ENCODE measurements around the gene FANK1. TPM values are rescaled to one million over a fixed set of nuclear protein-coding genes. Genes with fewer than 3 reads are reported as not detected.
"Not testable (repeated sequence)": the region's sequence is repeated elsewhere in the genome, so short reads cannot be mapped to it uniquely, and the experiment has no call there.

FANK1 gene
- polyA plus RNA-seq, 3 donors, result 0.20 TPM; not detected in 2

DNA sequence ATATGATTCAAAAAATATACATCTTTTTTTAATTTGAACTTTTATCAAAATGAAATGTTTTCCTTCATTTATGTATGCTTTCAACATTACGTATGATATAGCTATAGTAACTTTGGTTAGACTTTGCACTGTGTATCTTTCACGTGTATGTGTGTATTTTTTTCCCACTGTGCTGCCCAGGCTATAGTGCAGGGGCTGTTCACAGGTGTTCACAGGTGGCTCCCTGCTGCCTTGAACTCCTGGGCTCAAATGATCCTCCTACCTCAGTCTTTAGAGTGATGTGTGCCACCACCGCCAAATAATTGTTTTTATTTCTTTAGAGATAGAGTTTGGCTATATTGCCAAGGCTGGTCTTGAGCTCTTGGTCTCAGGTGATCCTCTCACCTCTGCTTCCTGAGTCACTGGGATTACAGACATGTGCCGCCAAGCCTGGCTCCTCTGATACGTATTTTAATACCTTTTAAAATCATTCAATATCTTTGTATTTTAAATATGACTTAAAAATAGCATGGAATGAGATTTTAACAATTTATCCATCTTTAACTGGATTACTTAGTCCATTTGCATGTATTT is 29.0 kb downstream of the FANK1 start:
- Histone ChIP-seq H3K4me1 (ENCODE audit: control insufficient read depth in 1 of 2, insufficient read depth in 2 of 2, low read length in 2 of 2) (no peaks in the 10 kb centered on the region), H4K20me1 (ENCODE audit: insufficient read depth, low read length) (no peaks in the 10 kb centered on the region), H3K36me3 (replicated peaks in 1 of 2; ENCODE audit: control insufficient read depth in 1 of 2, insufficient read depth in 2 of 2, low read length in 2 of 2) (no peaks in the 10 kb centered on the region), H3K27ac (ENCODE audit: low read depth in 1 of 2, low read length in 2 of 2) (no peak overlapping the region), H3K27me3 (ENCODE audit: control insufficient read depth in 2 of 2, insufficient read depth in 2 of 2, low read length in 2 of 2) (no peaks in the 10 kb centered on the region), H3K4me3 (replicated peaks in 1 of 3; ENCODE audit: low read depth in 2 of 3, low read length in 3 of 3) (no peak overlapping the region), H3K4me2 (replicated peaks; ENCODE audit: extremely low read depth, low read length, poor library complexity, severe bottlenecking) (no peak overlapping the region), H3K9me3 (replicated peaks in 1 of 2; ENCODE audit: control insufficient read depth in 1 of 2, insufficient read depth in 1 of 2, low read length in 2 of 2) (no peaks in the 10 kb centered on the region), H2AFZ (ENCODE audit: insufficient read depth, low read depth, low read length, poor library complexity, severe bottlenecking) (no peak overlapping the region), H3K79me2 (ENCODE audit: insufficient read depth, low read length) (no peaks in the 10 kb centered on the region), H3K9ac (ENCODE audit: insufficient read depth, low read length, poor library complexity, severe bottlenecking) (no peak overlapping the region)
- no peak overlapping the region for H3K27ac Mint-ChIP-seq
- H3K4me3 Mint-ChIP-seq, result no peak overlapping the region
- H3K9me3 Mint-ChIP-seq, result no peaks in the 10 kb centered on the region
- no CpG with 5 or more reads among the region's 5 CpGs for WGBS (ENCODE audit: insufficient coverage)
- TF ChIP-seq, protein P1, sequence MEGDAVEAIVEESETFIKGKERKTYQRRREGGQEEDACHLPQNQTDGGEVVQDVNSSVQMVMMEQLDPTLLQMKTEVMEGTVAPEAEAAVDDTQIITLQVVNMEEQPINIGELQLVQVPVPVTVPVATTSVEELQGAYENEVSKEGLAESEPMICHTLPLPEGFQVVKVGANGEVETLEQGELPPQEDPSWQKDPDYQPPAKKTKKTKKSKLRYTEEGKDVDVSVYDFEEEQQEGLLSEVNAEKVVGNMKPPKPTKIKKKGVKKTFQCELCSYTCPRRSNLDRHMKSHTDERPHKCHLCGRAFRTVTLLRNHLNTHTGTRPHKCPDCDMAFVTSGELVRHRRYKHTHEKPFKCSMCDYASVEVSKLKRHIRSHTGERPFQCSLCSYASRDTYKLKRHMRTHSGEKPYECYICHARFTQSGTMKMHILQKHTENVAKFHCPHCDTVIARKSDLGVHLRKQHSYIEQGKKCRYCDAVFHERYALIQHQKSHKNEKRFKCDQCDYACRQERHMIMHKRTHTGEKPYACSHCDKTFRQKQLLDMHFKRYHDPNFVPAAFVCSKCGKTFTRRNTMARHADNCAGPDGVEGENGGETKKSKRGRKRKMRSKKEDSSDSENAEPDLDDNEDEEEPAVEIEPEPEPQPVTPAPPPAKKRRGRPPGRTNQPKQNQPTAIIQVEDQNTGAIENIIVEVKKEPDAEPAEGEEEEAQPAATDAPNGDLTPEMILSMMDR (IDR thresholded peaks at IDR 0.05), result no peak
- H3K27me3 Mint-ChIP-seq (ENCODE audit: low read depth in 3 of 3), result peaks cover 0 to 5% (median 2%) of the 10 kb centered on the region in 3 donors
- intact Hi-C loops (cut with micrococcal nuclease), result no loop called here
- DNase-seq, result no peak
- H3K4me1 Mint-ChIP-seq, result no peaks in the 10 kb centered on the region
- no peaks in the 10 kb centered on the region for H3K36me3 Mint-ChIP-seq

DNA sequence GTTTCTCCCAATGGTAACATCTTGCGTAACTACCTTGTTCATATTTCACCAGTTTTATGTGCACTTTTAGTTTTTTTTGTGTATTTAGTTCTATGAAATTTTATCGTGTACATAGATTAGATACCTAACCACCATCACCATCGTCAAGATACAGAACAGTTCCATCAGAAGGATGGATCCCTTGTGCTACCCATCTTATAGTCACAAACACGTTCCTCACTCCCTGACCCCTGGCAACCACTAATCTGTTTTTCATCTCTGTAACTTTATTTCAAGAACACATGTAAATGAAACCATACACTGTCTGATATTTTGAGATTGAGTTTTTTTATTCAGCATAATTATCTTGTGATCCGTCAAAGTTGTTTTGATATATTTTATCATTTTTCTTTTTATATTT is 29.9 kb downstream of the FANK1 start:
- WGBS (ENCODE audit: insufficient coverage), result 57% methylated on average over 3 of the region's 5 CpGs
- Histone ChIP-seq H3K27ac (ENCODE audit: low read depth in 1 of 2, low read length in 2 of 2) (no peak overlapping the region), H3K9me3 (replicated peaks in 1 of 2; ENCODE audit: control insufficient read depth in 1 of 2, insufficient read depth in 1 of 2, low read length in 2 of 2) (no peaks in the 10 kb centered on the region), H2AFZ (ENCODE audit: insufficient read depth, low read depth, low read length, poor library complexity, severe bottlenecking) (no peak overlapping the region), H3K36me3 (replicated peaks in 1 of 2; ENCODE audit: control insufficient read depth in 1 of 2, insufficient read depth in 2 of 2, low read length in 2 of 2) (no peaks in the 10 kb centered on the region), H3K4me2 (replicated peaks; ENCODE audit: extremely low read depth, low read length, poor library complexity, severe bottlenecking) (no peak overlapping the region), H3K9ac (ENCODE audit: insufficient read depth, low read length, poor library complexity, severe bottlenecking) (no peak overlapping the region), H3K27me3 (ENCODE audit: control insufficient read depth in 2 of 2, insufficient read depth in 2 of 2, low read length in 2 of 2) (no peaks in the 10 kb centered on the region), H3K4me1 (ENCODE audit: control insufficient read depth in 1 of 2, insufficient read depth in 2 of 2, low read length in 2 of 2) (no peaks in the 10 kb centered on the region), H3K4me3 (replicated peaks in 1 of 3; ENCODE audit: low read depth in 2 of 3, low read length in 3 of 3) (no peak overlapping the region), H4K20me1 (ENCODE audit: insufficient read depth, low read length) (no peaks in the 10 kb centered on the region), H3K79me2 (ENCODE audit: insufficient read depth, low read length) (no peaks in the 10 kb centered on the region)
- Mint-ChIP-seq H3K4me1 (no peaks in the 10 kb centered on the region), H3K9me3 (no peaks in the 10 kb centered on the region), H3K4me3 (no peak overlapping the region), H3K36me3 (no peaks in the 10 kb centered on the region), H3K27me3 (ENCODE audit: low read depth in 3 of 3) (peaks cover 0 to 5% (median 2%) of the 10 kb centered on the region in 3 donors), H3K27ac (no peak overlapping the region)
- peak in 1 of 3 donors; percentile 1 for DNase-seq
- intact Hi-C loops (cut with micrococcal nuclease), result no loop called here
- TF ChIP-seq, protein P1 (IDR thresholded peaks at IDR 0.05), result no peak

DNA sequence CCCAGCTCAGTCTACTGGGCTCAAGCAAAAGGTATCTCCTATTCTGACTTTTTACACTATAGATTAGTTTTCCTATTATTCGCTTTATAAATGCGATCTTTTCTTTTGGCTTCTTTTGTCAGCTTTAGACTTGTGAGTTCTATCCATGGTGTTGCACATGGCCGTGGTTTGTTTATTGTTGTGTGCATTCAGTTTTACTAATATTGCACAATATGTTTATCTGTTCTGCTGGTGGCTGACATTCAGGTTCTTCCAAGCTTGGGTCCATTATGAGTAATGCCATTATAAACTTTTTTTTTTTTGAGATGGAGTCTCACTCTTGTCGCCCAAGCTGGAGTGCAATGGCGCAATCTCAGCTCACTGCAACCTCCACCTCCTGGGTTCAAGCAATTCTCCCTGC is 30.9 kb downstream of the FANK1 start:
- H3K27me3 ChIP-seq (ENCODE audit: control insufficient read depth in 2 of 2, insufficient read depth in 2 of 2, low read length in 2 of 2); H3K27ac ChIP-seq (ENCODE audit: low read depth in 1 of 2, low read length in 2 of 2); H2AFZ ChIP-seq (ENCODE audit: insufficient read depth, low read depth, low read length, poor library complexity, severe bottlenecking); H3K9ac ChIP-seq (ENCODE audit: insufficient read depth, low read length, poor library complexity, severe bottlenecking); H3K4me3 Mint-ChIP-seq; H3K4me2 ChIP-seq (replicated peaks; ENCODE audit: extremely low read depth, low read length, poor library complexity, severe bottlenecking); H3K27ac Mint-ChIP-seq; H3K79me2 ChIP-seq (ENCODE audit: insufficient read depth, low read length); H3K9me3 Mint-ChIP-seq; H3K4me1 Mint-ChIP-seq; DNase-seq; H4K20me1 ChIP-seq (ENCODE audit: insufficient read depth, low read length); H3K4me3 ChIP-seq (replicated peaks in 1 of 3; ENCODE audit: low read depth in 2 of 3, low read length in 3 of 3); H3K4me1 ChIP-seq (ENCODE audit: control insufficient read depth in 1 of 2, insufficient read depth in 2 of 2, low read length in 2 of 2); H3K36me3 ChIP-seq (replicated peaks in 1 of 2; ENCODE audit: control insufficient read depth in 1 of 2, insufficient read depth in 2 of 2, low read length in 2 of 2); intact Hi-C loops (cut with micrococcal nuclease); H3K9me3 ChIP-seq (replicated peaks in 1 of 2; ENCODE audit: control insufficient read depth in 1 of 2, insufficient read depth in 1 of 2, low read length in 2 of 2); H3K36me3 Mint-ChIP-seq; H3K27me3 Mint-ChIP-seq (ENCODE audit: low read depth in 3 of 3): not testable (repeated sequence)
- 67% methylated on average over 1 of the region's 5 CpGs for WGBS (ENCODE audit: insufficient coverage)

Data from CD14-positive monocyte (primary cell).